Measurements from ENCODE around the gene ADCY1.

Gene ADCY1

DNA sequence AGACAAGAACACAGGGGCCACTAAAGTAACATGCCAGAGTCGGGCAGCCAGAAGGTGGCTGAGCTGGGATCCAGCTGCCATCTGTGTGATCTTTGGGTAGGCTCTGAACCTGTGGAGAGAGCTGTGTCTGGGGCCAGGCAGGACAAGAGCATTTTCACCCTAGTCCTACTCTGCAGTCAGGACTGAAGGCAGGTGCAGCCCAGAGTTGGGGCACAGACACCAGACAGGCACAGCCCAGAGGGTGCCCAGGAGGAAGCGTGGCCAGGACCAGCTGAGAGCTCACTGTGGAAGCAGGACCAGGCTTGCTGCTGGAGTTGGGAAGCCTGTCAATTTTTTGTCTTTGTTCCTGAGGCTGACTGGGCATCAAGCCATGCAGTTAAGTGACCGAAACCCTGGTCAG is 113.6 kb downstream of the ADCY1 start:
- no peaks in the 10 kb centered on the region for H3F3A ChIP-seq (ENCODE audit: insufficient read depth)
- H3K9ac ChIP-seq (ENCODE audit: low read length), result no peak overlapping the region
- H3K27ac ChIP-seq (ENCODE audit: low read depth, low read length), result no peak overlapping the region
- no peaks in the 10 kb centered on the region for H3K27me3 ChIP-seq (ENCODE audit: low read length)
- H3K9me3 ChIP-seq (ENCODE audit: insufficient read depth, low read length), result no peaks in the 10 kb centered on the region
- H3K4me2 ChIP-seq (ENCODE audit: low read depth, low read length, poor library complexity, severe bottlenecking), result no peak overlapping the region
- no peaks in the 10 kb centered on the region for H3K79me2 ChIP-seq (ENCODE audit: insufficient read depth, low read length)
- no peaks in the 10 kb centered on the region for H3K9me2 ChIP-seq (replicated peaks; ENCODE audit: insufficient read depth, low read length)
- H2AFZ ChIP-seq (ENCODE audit: low read depth, low read length, severe bottlenecking), result no peak overlapping the region
- no peaks in the 10 kb centered on the region for H3K36me3 ChIP-seq (ENCODE audit: low read length)
- no peak for TF ChIP-seq EZH2phosphoT487 (conservative IDR thresholded peaks at IDR 0.05; ENCODE audit: low read length)
- TF ChIP-seq, protein P1, sequence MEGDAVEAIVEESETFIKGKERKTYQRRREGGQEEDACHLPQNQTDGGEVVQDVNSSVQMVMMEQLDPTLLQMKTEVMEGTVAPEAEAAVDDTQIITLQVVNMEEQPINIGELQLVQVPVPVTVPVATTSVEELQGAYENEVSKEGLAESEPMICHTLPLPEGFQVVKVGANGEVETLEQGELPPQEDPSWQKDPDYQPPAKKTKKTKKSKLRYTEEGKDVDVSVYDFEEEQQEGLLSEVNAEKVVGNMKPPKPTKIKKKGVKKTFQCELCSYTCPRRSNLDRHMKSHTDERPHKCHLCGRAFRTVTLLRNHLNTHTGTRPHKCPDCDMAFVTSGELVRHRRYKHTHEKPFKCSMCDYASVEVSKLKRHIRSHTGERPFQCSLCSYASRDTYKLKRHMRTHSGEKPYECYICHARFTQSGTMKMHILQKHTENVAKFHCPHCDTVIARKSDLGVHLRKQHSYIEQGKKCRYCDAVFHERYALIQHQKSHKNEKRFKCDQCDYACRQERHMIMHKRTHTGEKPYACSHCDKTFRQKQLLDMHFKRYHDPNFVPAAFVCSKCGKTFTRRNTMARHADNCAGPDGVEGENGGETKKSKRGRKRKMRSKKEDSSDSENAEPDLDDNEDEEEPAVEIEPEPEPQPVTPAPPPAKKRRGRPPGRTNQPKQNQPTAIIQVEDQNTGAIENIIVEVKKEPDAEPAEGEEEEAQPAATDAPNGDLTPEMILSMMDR (IDR thresholded peaks at IDR 0.05; ENCODE audit: insufficient read depth, low read length, poor library complexity, severe bottlenecking), result no peak
- no peak overlapping the region for H3K4me3 ChIP-seq (ENCODE audit: insufficient read depth, low read length, poor library complexity, severe bottlenecking)
- no peaks in the 10 kb centered on the region for H4K20me1 ChIP-seq (ENCODE audit: low read depth, low read length)

DNA sequence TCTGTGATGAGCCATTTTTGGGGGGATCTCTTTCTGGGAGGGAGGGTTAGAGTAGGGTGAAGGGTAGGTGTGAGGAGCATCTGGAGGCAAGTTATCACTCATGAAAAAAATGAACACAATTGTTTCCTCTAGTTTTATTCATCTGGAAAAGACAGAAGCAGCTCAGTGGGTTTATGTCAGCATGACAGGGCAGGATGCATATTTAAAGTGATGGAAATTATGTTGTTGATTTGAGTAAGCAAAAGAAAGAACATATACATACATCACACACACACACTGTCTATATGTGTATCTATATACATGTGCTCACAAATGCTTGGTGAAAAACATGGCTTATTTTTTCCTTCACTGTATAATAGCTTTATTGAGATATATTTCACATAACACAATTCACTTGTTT is 114.2 kb downstream of the ADCY1 start:
- no peak overlapping the region for H3K27ac ChIP-seq (ENCODE audit: low read depth, low read length)
- no peak overlapping the region for H3K9ac ChIP-seq (ENCODE audit: low read length)
- H4K20me1 ChIP-seq (ENCODE audit: low read depth, low read length), result no peaks in the 10 kb centered on the region
- TF ChIP-seq, protein P1 (IDR thresholded peaks at IDR 0.05; ENCODE audit: insufficient read depth, low read length, poor library complexity, severe bottlenecking), result no peak
- no peak for TF ChIP-seq EZH2phosphoT487 (conservative IDR thresholded peaks at IDR 0.05; ENCODE audit: low read length)
- no peak overlapping the region for H3K4me3 ChIP-seq (ENCODE audit: insufficient read depth, low read length, poor library complexity, severe bottlenecking)
- no peak overlapping the region for H2AFZ ChIP-seq (ENCODE audit: low read depth, low read length, severe bottlenecking)
- no peaks in the 10 kb centered on the region for H3K27me3 ChIP-seq (ENCODE audit: low read length)
- H3K4me2 ChIP-seq (ENCODE audit: low read depth, low read length, poor library complexity, severe bottlenecking), result no peak overlapping the region
- no peaks in the 10 kb centered on the region for H3K79me2 ChIP-seq (ENCODE audit: insufficient read depth, low read length)
- no peaks in the 10 kb centered on the region for H3K36me3 ChIP-seq (ENCODE audit: low read length)
- H3K9me2 ChIP-seq (replicated peaks; ENCODE audit: insufficient read depth, low read length), result no peaks in the 10 kb centered on the region
- H3F3A ChIP-seq (ENCODE audit: insufficient read depth), result no peaks in the 10 kb centered on the region
- H3K9me3 ChIP-seq (ENCODE audit: insufficient read depth, low read length), result no peaks in the 10 kb centered on the region

DNA sequence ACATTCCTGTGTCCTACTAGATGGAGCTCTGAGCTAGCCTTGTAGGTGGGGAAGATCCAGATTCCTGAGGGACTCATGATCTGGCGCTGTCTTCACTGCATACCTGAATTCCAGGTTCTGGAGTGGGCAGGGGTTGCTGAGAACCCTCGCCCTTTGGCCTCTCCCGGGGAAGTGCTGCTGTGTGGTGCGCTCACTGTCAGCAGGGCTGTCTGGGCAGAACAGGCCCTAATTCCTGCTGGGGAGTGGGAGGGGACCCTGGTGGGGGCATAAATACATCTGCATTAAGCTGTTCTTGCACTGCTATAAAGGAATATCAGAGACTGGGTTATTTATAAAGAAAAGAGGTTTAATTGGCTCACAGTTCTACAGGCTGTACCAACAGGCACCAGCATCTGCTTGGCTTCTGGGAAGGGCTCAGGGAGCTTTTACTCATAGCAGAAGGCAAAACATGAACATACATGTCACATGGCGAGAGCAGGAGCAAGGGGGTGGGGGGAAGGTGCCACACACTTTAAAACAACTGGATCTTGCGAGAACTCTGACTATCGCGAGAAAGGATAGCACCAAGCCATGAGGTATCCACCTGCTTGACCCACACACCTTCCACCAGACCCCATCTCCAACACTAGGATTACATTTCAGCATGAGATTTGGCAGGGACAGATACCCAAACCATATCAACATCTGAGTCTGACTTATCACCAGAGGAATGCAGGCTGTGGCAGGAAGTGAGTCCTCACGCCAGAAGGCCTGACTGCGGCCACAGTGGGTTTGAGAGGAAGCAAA is 115.0 kb downstream of the ADCY1 start:
- no peak overlapping the region for H3K27ac ChIP-seq (ENCODE audit: low read depth, low read length)
- no peak overlapping the region for H3K9ac ChIP-seq (ENCODE audit: low read length)
- no peaks in the 10 kb centered on the region for H4K20me1 ChIP-seq (ENCODE audit: low read depth, low read length)
- H3K27me3 ChIP-seq (ENCODE audit: low read length), result no peaks in the 10 kb centered on the region
- no peaks in the 10 kb centered on the region for H3K9me3 ChIP-seq (ENCODE audit: insufficient read depth, low read length)
- H3K4me3 ChIP-seq (ENCODE audit: insufficient read depth, low read length, poor library complexity, severe bottlenecking), result no peak overlapping the region
- H3F3A ChIP-seq (ENCODE audit: insufficient read depth), result no peaks in the 10 kb centered on the region
- no peaks in the 10 kb centered on the region for H3K36me3 ChIP-seq (ENCODE audit: low read length)
- no peaks in the 10 kb centered on the region for H3K9me2 ChIP-seq (replicated peaks; ENCODE audit: insufficient read depth, low read length)
- no peak overlapping the region for H2AFZ ChIP-seq (ENCODE audit: low read depth, low read length, severe bottlenecking)
- no peaks in the 10 kb centered on the region for H3K79me2 ChIP-seq (ENCODE audit: insufficient read depth, low read length)
- no peak overlapping the region for H3K4me2 ChIP-seq (ENCODE audit: low read depth, low read length, poor library complexity, severe bottlenecking)
- no peak for TF ChIP-seq EZH2phosphoT487 (conservative IDR thresholded peaks at IDR 0.05; ENCODE audit: low read length)
- TF ChIP-seq, protein P1 (IDR thresholded peaks at IDR 0.05; ENCODE audit: insufficient read depth, low read length, poor library complexity, severe bottlenecking), result no peak

All from SU-DHL-6 (cell line).